Adrenal gland (tissue), 12 donors: ENCODE results near the gene METAP2. TPM values are rescaled to one million over a fixed set of nuclear protein-coding genes. Genes with fewer than 3 reads are reported as not detected.

Experiments used
- DNase-seq, 7 donors: peaks; one replicate each; pipeline ENCODE4 v3.0.0-alpha.2; 2019 to 2020
- H3K27ac ChIP-seq, 5 donors: fragments of 200-600 bp; sonication (generic) in 4 of 5; 1 replicate in 3 of 5; 2 replicates in 2 of 5; pipeline versions ENCODE4 v1.5.1 to v1.8.0; 2016 to 2020; ENCODE audit warnings: mild to moderate bottlenecking in 1 of 5
- H3K27me3 ChIP-seq: fragments of 200-600 bp; 2 replicates; pipeline ENCODE4 v1.8.0; 2021
- H3K36me3 ChIP-seq, 2 donors: fragments of 200-600 bp; replicated peaks in 1 of 2; 1 replicate in 1 of 2; 2 replicates in 1 of 2; pipeline versions ENCODE4 v1.5.1 to v1.8.0; 2018 to 2022
- H3K4me1 ChIP-seq, 2 donors: fragments of 200-600 bp; replicated peaks in 1 of 2; 1 replicate in 1 of 2; 2 replicates in 1 of 2; pipeline versions ENCODE4 v1.5.1 to v1.8.0; 2018 to 2021
- H3K4me3 ChIP-seq, 4 donors: fragments of 200-600 bp; sonication (generic) in 3 of 4; one replicate each; pipeline ENCODE4 v1.5.1; 2016 to 2018
- H3K9me3 ChIP-seq, 3 donors: fragments of 200-600 bp; sonication (generic) in 1 of 3; replicated peaks in 1 of 3; 1 replicate in 2 of 3; 2 replicates in 1 of 3; pipeline versions ENCODE4 v1.5.1 to v1.8.0; 2016 to 2021
- CTCF ChIP-seq, 6 experiments: fragments of 450-650 bp in 4 of 6; fragments of 200-600 bp in 2 of 6; sonication (generic) in 1 of 6; IDR thresholded peaks; 1 replicate in 5 of 6; 2 replicates in 1 of 6; pipeline versions ENCODE4 v1.5.1 to v1.8.0; 2016 to 2021; ENCODE audit warnings: antibody characterized with exemption in 6 of 6, mild to moderate bottlenecking in 2 of 6, moderate library complexity in 1 of 6
- POLR2A ChIP-seq, 2 donors: fragments of 450-650 bp; IDR thresholded peaks; one replicate each; pipeline ENCODE4 v1.6.1; 2017; ENCODE audit warnings: antibody characterized with exemption in 2 of 2, mild to moderate bottlenecking in 2 of 2, moderate library complexity in 1 of 2
- WGBS, 4 donors: extraction: QIAGEN DNeasy Blood & Tissue Kit in 2 of 4; methylation state at CpG; one replicate each; pipeline versions ENCODE4 v1.1.5 to v1.1.7; 2013 to 2017; 5-methylcytosine and 5-hydroxymethylcytosine counted together
- intact Hi-C, 2 donors: fragments of 100-400 bp; cut with DNase I; formaldehyde crosslinking; loops; one replicate each; pipeline versions ENCODE4 v1.14.1 to v1.15.0; 2022 to 2023
- polyA plus RNA-seq, 3 donors: library from polyadenylated mRNA; stranded (reverse); fragments of 200-250 nt in 2 of 3; fragments of 350-450 nt in 1 of 3; fragmentation: Illumina TruSeq in 1 of 3; extraction: RNeasy Lipid Tissue Mini Kit (QIAGEN cat#74804) in 1 of 3; gene quantifications; one replicate each; pipeline ENCODE4 v1.2.3, GENCODE V29; 2013 to 2014
- total RNA-seq, 9 donors: library from RNA; depleted of rRNA in 4 of 9; stranded (reverse); fragments of >200 nt in 4 of 9; fragments of 120-200 nt in 1 of 9; fragmentation: NEBNext Ultra II Directional in 1 of 9; extraction: Animal tissue kit (Norgen Biotek cat#: 25700) in 1 of 9; gene quantifications; one replicate each; pipeline versions ENCODE4 v1.1.0 to v1.2.4, GENCODE V29; 2013 to 2023
- donor health status: healthy with polysubstance abuse.
- donor health status: Bipolar disorder and iron deficiency.
- donor health status: DM: yes; HTN: yes; CAD: no.
- donor health status: DM: no; HTN: no; CAD: no.
- donor health status: DM: no; HTN: no; CAD: no.
- donor health status: DM: yes; HTN: yes; CAD: no.

The METAP2 gene
- total and polyA plus RNA-seq, 12 donors = 43.2 to 142 (median 68.9) TPM

- Histone ChIP-seq H3K4me1 (peaks cover 0 to 9% of the 10 kb centered on the region in 2 donors), H3K27ac (peak overlapping the region in 3 of 5 donors; percentile 18 to 82 (median 56)), H3K36me3 (no peaks in the 10 kb centered on the region), H3K27me3 (no peaks in the 10 kb centered on the region), H3K4me3 (peak overlapping the region in 3 of 4 donors; percentile 41 to 95 (median 52)), H3K9me3 (no peaks in the 10 kb centered on the region)
- DNase-seq = peak; percentile 31 to 72 (median 61)
- 4 to 31% (median 10%) methylated on average over 17 to 98 of the region's 98 CpGs for WGBS, 4 donors
- TF ChIP-seq POLR2A (IDR thresholded peaks at IDR 0.05) = peak; percentile 42 to 64
- no peak for TF ChIP-seq CTCF (IDR thresholded peaks at IDR 0.05)
- intact Hi-C loops = no loop called here
Observed at GRCh38 chr12:95548539-95549391, 74.8 kb downstream of the METAP2 start.

GRCh38 chr12:95549392-95550084 is 75.6 kb downstream of the METAP2 start:
- peaks cover 0 to 9% of the 10 kb centered on the region in 2 donors for H3K4me1 ChIP-seq
- no peaks in the 10 kb centered on the region for H3K9me3 ChIP-seq
- no peak for TF ChIP-seq POLR2A (IDR thresholded peaks at IDR 0.05)
- no peak for TF ChIP-seq CTCF (IDR thresholded peaks at IDR 0.05)
- no peaks in the 10 kb centered on the region for H3K27me3 ChIP-seq
- DNase-seq = no peak
- H3K4me3 ChIP-seq = peak overlapping the region in 2 of 4 donors; percentile 52 to 95
- H3K36me3 ChIP-seq = no peaks in the 10 kb centered on the region
- 70 to 79% (median 75%) methylated on average over 11 to 12 of the region's 12 CpGs for WGBS, 4 donors
- no peak overlapping the region for H3K27ac ChIP-seq
- intact Hi-C loops = no loop called here

- peaks cover 0 to 9% of the 10 kb centered on the region in 2 donors for H3K4me1 ChIP-seq
- DNase-seq = no peak
- TF ChIP-seq POLR2A (IDR thresholded peaks at IDR 0.05) (no peak), CTCF (IDR thresholded peaks at IDR 0.05) (no peak)
- H3K9me3 ChIP-seq = no peaks in the 10 kb centered on the region
- H3K27me3 ChIP-seq = no peaks in the 10 kb centered on the region
- no peak within 1 kb of the TSS for H3K4me3 ChIP-seq
- no peak within 1 kb of the TSS for H3K27ac ChIP-seq
- intact Hi-C loops = no loop called here
- WGBS, 4 donors = 55 to 69% (median 63%) methylated on average over 8 to 9 of the region's 9 CpGs
- H3K36me3 ChIP-seq = no peaks in the 10 kb centered on the region
Observed at GRCh38 chr12:95551305-95551704, 77.4 kb downstream of the METAP2 start, which contains the start of gene USP44. Gene USP44, minus strand, starts transcription at chr12:95551476. Its CDS starts 17,220 bp downstream, at chr12:95534256.

- TF ChIP-seq CTCF (IDR thresholded peaks at IDR 0.05) (no peak), POLR2A (IDR thresholded peaks at IDR 0.05) (no peak)
- Histone ChIP-seq H3K36me3 (no peaks in the 10 kb centered on the region), H3K27ac (no peak overlapping the region), H3K4me3 (no peak overlapping the region), H3K27me3 (no peaks in the 10 kb centered on the region), H3K9me3 (no peaks in the 10 kb centered on the region), H3K4me1 (peaks cover 0 to 9% of the 10 kb centered on the region in 2 donors)
- no peak for DNase-seq
- intact Hi-C loops = no loop called here
- 74 to 82% (median 77%) methylated on average over 7 of the region's 7 CpGs for WGBS, 4 donors
Observed at GRCh38 chr12:95551913-95552516, 78.1 kb downstream of the METAP2 start.
